GM19023 (cell line): ENCODE data around the gene AFF3.
"Not testable (repeated sequence)": the region's sequence is repeated elsewhere in the genome, so short reads cannot be mapped to it uniquely, and the experiment has no call there.

ENCODE experiments used
- ATAC-seq: cut with Tn5 transposase; IDR thresholded peaks from one replicate; pipeline ENCODE4 v1.9.1; 2021; ENCODE audit warnings: mild to moderate bottlenecking, moderate library complexity; ENCODE audit not compliant: unreplicated experiment

Gene AFF3, protein sequence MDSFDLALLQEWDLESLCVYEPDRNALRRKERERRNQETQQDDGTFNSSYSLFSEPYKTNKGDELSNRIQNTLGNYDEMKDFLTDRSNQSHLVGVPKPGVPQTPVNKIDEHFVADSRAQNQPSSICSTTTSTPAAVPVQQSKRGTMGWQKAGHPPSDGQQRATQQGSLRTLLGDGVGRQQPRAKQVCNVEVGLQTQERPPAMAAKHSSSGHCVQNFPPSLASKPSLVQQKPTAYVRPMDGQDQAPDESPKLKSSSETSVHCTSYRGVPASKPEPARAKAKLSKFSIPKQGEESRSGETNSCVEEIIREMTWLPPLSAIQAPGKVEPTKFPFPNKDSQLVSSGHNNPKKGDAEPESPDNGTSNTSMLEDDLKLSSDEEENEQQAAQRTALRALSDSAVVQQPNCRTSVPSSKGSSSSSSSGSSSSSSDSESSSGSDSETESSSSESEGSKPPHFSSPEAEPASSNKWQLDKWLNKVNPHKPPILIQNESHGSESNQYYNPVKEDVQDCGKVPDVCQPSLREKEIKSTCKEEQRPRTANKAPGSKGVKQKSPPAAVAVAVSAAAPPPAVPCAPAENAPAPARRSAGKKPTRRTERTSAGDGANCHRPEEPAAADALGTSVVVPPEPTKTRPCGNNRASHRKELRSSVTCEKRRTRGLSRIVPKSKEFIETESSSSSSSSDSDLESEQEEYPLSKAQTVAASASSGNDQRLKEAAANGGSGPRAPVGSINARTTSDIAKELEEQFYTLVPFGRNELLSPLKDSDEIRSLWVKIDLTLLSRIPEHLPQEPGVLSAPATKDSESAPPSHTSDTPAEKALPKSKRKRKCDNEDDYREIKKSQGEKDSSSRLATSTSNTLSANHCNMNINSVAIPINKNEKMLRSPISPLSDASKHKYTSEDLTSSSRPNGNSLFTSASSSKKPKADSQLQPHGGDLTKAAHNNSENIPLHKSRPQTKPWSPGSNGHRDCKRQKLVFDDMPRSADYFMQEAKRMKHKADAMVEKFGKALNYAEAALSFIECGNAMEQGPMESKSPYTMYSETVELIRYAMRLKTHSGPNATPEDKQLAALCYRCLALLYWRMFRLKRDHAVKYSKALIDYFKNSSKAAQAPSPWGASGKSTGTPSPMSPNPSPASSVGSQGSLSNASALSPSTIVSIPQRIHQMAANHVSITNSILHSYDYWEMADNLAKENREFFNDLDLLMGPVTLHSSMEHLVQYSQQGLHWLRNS (N-terminal part only)

DNA sequence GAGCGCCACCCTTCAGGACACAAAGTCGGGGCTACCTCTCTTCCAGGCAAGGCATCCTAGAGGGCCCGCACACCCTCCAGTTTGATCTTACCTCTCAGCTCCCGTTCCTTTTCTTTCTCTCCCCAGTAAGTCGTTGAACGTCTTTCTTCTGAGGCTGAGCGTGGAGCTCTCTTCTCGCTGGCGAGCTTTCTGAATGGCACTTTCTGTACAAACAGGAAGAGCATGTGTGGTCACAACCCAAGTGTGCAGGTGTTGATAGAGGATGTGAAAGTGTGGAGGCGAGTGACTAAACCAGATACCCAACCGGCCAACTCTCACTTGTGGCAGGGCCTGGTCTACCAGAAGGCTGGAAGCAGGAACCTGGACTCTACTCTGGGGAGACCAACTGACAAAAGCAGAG is at the start of gene AFF3:
Gene AFF3, minus strand, starts transcription at position 198 of the 400 bp plus-strand sequence. CDS start 38,136 bp downstream, outside the sequence.
- peak; percentile 96 for ATAC-seq

DNA sequence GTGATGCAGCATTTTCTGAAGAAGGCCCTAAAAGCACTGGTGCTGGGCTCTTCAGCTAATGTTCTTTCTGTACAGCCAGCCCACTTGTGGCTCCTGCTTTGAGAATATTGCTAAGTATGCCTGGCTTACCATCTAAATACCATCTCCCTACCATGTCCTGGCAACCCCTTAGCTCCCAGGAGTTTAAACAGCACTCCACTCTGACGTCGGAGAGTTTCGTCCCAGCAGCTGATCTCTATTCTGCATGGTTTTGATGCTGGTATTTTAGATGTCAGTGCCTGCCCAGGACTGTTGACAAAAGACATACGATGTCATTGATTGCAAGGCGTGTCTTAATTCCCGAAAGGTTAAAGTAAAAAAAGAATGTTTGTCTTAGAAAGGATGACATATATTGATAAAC is 47.0 kb upstream of the AFF3 start:
- ATAC-seq, result no peak

DNA sequence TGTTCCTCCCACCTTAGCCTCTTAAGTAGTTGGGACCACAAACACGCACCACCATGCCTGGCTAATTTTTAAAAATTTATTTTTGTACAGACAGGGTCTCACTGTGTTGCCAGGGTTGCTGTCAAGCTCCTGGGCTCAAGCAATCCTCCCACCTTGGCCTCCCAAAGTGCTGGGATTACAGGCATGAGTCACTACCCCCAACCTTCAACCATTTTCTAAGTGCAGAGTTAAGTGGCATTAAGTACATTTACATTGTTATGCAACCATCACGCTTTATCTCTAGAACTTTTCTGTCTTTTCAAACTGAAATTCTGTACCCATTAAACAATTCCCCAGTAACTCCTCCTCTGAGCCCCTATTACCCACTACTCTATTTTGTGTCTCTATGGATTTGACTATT is 45.9 kb upstream of the AFF3 start:
- no peak for ATAC-seq

DNA sequence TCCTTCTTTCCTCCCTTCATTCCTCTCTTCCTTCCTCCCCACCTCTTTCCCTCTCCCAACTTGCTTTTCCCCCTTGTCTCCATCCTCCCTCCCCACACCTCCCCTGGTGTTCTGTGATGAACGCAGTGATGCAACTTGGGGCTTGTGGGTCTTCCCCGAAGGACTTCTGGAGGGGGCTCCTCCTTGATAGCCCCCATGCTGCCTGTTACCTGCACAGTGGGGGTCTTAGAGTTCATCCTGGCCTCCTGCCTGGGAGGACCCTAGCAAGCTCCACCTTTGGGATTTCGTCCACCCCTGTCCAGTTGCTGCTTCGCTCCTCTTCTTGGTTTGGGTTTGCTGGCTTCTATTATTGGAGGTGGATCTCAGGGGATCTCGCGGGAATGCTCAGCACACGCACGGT is 43.7 kb upstream of the AFF3 start:
- no peak for ATAC-seq

DNA sequence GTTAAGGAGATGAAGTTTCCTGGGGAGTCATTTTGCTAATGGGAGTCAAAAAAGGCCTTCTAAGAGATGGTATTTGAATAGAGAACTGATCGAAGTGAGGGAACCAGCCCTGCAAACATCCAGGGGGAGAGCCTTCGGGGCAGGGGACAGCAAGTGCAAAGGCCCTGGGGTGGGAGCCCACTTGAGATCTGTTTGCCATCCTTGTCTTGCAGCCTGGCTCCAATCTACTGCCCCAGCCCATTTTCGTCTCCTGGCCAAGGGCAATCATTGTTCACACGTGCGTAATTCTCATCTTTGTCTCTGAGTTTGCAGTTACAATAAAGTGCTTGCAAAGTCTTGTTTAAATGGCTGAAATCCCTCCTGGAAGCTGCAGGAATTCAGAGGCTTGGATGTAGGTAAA is 43.1 kb upstream of the AFF3 start:
- no peak for ATAC-seq

DNA sequence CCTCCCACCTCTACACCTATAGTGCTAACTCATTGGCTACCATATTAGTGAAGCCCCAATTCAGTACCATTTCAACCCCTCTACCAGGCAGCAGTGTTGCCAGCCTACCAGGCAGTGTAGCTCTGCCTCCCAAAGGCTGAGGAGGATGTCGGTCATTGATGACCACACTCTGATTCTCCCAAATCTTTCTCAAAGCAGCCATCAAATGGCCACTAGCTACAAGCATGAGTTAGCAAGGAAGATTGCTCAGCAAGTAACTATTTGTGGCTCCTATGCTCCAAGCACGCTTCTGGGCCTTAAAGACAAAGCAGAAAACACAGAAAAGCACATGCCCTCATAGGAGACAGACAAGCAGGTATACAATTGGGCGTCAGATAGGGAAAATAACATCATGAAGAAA is 42.7 kb upstream of the AFF3 start:
- ATAC-seq, result no peak

DNA sequence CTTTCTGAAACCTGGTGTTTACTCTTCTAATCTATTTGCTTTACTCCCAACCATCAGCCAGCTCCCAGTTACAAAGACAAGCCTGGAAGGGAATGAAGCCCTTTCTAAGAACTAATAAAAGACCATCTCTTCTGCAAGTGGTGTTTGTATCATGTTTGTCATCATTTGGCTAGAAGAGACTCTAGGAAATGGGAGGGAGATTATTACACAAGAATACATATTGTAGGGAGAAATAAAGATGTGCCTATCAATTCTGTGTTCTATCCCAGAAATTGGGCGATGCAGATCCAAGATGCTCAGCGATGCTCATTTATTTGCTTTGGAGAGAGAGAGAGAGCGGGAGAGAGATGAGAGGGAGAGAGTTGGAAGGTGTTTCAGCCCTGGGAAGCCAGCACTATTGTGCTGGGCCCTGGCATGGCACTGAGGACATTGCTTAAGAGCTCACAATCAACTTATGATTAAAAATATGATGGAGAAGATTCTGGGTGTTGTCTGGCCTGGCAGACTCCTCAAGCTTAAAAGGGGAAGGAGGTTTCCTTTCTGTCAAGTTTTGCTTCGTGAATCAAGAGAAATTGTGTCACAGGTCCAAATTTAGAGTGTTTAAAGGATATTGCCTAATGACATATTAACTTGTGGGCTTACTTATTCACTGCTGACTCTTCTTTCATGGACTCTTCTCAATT is 41.8 kb upstream of the AFF3 start:
- ATAC-seq, result no peak

DNA sequence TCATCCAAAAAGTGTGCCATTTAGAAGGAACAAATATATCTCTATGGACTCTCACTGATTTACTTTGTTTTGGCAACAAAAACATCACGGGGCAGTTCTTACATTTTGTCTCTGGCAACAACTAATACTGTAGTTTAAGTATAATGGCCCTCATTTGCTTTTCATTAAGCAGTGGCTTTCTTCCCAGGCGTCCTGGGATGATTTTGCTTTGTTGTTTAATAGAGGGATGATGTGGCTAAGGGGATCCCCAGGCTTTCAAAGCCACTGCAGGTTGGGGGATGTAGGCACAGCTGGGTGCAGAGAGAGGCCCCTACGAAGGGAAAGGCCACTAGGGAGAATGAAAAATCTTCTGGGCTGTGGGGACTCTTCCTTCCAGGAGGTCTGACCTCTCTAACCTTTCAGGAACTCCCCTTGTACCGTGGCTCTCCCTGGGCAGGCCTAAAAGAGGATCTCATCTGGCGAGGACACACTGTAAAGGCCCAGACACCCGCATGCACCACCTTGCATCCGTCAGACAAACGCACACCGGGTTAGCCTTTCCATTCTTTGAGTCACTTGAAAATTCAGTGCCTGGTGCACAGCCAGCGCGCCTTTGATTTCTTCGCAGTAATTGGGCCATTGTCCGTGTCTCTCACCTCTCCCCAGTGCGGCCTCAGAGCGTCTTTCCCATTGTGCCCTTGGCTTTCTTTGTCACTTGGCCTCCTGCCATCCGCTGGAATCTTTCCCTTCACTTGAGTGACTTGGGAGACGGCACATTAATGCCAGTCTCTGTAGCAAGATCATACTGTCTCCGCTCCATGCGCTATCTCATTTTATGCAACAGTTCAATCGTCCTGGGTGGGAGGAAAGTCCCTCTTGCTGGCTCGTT is 40.3 kb upstream of the AFF3 start:
- ATAC-seq, result no peak

DNA sequence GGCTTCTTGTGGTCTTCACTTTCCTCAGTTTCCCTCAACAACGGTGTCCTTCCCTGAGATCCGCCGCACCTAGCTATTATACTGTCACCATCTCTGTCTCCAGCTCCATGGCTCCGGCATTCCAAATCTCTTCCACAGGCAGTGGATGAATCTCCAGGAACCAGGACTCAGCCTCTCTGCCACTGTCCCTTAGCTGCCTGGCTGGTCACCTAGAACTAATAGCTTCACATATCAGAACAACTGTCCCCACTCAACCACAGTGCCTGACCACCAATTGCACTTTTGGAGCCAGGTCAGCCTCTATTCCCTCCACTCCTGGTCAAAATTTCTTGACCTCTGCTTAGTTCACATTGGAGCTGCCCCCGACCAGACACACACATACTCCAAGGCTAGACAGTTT is 38.1 kb upstream of the AFF3 start:
- ATAC-seq, result no peak

DNA sequence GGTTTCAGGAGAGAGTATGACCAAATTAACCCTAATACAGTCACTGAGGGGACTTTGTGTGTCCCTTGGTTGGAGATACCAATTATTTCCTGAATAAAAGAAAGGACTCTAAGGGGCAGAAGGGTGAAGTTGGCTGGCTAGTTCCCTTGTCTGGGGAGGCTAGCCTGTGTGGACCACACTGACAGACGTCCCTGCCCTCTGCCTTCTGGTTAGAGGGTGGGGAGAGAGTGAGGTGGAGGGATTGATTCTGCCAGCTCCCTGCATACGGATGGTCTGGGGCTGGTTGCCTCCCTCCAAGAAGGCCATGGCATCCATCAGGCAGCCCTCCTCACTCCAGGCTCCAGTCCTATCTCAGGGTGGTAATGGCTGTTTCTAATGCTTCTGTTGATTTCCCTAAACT is 37.4 kb upstream of the AFF3 start:
- no peak for ATAC-seq

DNA sequence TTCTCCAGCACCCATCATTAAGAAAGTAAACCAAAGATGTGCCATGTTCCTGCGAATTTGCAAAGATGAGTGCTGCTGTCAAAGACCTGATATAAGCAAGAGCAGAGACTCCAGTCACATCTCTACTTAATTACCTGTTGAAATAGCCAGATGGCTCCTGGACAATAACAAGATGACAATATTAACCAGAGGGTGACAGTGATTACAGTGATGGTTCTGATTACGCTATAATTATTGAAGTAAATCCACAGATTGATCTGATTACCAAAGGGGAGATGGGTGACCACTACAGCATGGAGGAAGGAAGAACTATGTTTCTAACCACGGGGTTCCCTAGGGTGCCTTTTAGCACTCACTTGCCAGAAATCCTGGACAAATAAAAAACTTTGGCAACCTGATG is 36.5 kb upstream of the AFF3 start:
- no peak for ATAC-seq

DNA sequence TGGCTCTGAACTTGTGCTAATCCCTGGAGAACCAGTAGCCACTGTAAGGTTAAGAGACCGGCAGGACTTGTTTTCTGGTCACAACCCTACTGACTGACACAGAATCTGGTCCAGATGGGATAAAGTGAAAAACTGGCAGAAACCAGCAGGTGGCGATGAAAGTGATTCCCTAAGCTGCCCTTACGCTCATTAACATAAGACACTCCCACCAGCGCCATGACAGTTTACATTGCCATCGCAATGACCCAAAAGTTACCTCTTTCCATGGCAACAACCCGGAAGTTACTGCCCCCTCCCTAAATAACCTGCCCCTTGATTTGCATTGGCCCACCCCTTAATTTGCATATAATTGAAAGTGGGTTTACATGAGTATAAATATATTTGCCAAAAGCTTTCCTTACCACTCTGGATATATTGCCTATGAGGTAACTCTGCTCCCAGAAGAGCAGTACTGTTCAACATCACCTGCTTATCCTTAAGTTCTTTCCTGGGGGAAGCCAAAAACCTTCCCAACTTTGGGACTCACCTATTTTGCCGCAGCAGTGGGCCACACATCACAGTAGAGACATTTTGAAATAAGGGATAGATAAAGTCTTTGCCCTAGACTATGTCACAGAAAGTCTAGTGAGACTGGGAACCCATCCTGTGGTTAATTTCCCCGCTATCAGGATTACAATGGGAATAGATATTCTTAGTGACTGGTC is 35.8 kb upstream of the AFF3 start:
- ATAC-seq, result no peak

DNA sequence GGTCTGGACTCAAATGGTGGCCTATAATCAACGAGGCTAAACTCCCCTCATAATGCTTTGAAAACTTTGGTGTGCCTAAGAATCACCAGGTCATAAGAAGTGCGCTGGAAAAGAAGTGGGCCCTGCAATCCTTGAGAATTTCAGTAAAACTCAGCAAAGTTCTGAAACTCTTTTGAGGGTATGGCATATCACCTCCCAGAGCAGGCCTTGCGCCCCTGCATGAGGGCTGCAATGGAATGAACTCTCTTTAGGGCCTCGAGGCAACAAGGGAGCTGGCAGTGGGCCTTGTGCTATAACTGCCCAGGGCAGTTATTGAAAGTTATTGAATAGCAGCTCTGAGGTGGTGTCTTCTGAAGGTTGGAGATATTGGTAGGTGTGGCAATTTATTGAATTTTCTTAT is 34.5 kb upstream of the AFF3 start:
- ATAC-seq, result no peak

DNA sequence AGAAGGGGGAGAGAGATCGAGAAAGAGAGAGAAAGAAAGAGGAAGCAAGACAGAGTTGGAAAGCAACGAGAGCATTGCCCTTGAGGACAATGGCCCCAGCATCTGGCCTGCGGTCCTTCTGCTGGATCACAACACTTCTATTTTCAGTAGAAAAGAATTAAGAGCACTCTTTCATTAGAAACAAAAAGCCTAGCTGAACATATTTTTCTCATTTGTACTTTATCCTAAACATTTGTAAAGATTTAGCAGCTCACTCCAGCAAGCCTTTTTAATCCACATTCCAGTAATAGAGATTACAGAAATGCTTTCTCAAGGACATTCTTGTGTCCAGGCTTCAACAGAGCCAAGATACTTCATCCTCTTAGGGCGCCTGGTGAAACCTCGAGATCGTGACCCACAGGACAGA is 31.6 kb upstream of the AFF3 start:
- no peak for ATAC-seq

DNA sequence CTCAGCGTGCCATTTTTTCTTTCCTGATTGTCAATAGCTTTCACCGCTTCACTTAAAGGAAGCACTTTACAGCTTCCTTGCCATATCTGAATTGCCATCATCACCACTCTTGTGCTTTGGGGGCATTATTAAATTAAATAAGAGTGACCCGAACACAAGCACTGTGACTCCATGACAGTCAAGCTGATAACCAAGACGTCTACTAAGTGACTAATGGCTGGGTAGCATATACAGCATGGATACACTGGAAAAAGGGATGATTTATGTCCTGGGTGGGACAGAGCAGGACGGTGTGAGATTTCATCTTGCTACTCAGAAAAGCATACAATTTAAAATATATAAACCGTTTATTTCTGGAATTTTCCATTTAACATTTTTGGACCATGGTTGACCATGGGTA is 24.3 kb upstream of the AFF3 start:
- ATAC-seq, result no peak

DNA sequence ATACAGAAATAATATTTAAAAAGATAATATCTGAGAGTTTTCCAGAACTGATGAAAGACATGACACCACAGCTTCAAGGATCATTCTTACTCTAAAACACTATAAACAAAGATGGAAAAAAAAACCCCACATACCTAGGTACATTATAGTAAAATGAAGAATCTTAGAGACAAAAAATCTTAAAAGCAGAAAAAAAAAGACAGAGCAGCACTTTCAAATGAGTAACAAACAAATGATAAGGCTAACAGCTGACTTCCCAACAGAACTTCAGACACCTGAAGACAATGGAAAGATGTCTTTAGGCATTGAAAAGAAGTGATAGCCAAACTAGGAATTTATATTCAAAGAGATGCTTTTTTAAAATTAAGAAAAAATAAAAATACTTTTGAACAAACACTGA is 21.2 kb upstream of the AFF3 start:
- ATAC-seq, result no peak

DNA sequence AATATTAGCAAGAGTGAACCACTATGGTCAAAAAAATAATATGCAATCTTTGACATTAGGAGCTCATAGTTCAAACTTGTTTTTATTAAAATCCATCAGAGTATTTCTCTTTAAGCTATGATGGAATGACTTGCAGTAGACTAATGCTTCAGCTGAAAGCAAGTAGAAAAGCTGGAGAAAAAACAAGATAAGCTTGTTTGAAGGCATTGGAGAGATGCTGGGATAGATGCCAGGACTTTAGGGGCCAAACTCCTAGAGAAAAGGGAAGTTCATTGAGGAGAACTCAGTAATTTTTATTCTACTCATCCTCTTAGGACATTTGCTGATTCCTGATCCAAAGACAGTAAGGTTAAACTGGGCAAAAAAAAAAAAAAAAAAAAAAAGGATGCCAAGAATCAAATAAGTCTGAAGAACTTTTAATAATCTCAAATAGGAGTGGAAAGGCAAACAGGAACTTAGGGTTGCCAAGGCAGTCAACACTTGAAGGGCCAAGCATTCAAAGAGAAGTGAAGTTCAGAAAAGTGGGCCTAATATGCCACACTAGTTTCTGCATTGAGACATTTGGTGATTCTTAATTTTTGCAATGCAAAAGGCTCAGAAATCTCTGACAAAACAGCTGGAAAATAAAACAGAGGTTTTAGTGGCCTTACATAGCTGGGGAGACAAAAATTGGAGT is 19.7 kb upstream of the AFF3 start:
- ATAC-seq, result no peak

DNA sequence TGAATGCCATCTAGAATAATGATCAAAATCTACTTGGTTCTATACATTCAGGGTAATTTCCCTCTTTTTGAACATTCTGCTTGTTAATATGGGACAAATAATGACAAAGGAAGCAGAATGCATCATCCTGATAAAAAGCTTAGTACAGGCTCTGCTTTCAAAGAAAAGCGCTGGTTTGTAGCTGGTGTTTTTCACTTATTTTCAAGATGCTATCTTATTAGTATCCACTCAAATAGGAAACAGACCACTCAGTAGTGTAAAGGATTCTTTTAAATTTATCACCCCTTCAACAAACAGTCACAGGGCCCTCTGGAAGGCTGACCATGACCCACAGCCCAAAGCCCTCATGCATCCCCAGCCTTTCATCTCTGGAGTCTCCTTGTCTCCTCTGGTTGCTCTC is 18.0 kb upstream of the AFF3 start:
- no peak for ATAC-seq

DNA sequence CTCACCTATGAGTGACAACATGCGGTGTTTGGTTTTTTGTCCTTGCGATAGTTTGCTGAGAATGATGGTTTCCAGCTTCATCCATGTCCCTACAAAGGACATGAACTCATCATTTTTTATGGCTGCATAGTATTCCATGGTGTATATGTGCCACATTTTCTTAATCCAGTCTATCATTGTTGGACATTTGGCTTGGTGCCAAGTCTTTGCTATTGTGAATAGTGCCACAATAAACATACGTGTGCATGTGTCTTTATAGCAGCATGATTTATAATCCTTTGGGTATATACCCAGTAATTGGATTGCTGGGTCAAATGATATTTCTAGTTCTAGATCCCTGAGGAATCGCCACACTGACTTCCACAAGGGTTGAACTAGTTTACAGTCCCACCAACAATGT is 9.4 kb upstream of the AFF3 start:
- ATAC-seq, result not testable (repeated sequence)
